ENCODE results near the gene OR56A4.
"Not testable (repeated sequence)": the region's sequence is repeated elsewhere in the genome, so short reads cannot be mapped to it uniquely, and the experiment has no call there.

Gene OR56A4

GRCh38 chr11:5960704-5961320, 45.9 kb downstream of the OR56A4 start:
- not testable (repeated sequence) for DNase-seq (ENCODE audit: low read depth)

- no peak for DNase-seq (ENCODE audit: low read depth)
Measured at GRCh38 chr11:5955586-5955985, 51.2 kb downstream of the OR56A4 start.
